ENCODE measurements around the gene THOC7.
A peak's percentile ranks its signal among the peaks of the same experiment; 100 is the strongest.

Gene THOC7

DNA sequence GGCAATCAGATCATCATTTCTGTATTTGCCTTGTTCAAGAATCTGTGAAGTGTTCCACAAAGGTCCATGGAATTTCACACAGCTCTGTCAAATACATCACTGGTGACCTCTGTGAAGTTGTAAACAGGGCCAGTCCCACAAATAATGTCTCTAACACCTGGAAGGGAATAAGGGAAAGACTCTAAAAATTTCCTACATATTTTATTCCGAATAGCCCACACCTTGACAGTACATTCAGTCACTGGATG lies 44.5 kb downstream of the THOC7 start, which contains the start of gene C3orf49:
TSS of gene C3orf49 (plus strand) at position 149 of the 248 bp plus-strand sequence. CDS start 173 bp downstream, outside the sequence.
- no peak for DNase-seq (ENCODE audit: low read depth)
- TF ChIP-seq, protein P1, sequence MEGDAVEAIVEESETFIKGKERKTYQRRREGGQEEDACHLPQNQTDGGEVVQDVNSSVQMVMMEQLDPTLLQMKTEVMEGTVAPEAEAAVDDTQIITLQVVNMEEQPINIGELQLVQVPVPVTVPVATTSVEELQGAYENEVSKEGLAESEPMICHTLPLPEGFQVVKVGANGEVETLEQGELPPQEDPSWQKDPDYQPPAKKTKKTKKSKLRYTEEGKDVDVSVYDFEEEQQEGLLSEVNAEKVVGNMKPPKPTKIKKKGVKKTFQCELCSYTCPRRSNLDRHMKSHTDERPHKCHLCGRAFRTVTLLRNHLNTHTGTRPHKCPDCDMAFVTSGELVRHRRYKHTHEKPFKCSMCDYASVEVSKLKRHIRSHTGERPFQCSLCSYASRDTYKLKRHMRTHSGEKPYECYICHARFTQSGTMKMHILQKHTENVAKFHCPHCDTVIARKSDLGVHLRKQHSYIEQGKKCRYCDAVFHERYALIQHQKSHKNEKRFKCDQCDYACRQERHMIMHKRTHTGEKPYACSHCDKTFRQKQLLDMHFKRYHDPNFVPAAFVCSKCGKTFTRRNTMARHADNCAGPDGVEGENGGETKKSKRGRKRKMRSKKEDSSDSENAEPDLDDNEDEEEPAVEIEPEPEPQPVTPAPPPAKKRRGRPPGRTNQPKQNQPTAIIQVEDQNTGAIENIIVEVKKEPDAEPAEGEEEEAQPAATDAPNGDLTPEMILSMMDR (IDR thresholded peaks at IDR 0.05; ENCODE audit: low read depth, low read length, missing control alignments) = no peak
- H3K4me3 ChIP-seq (ENCODE audit: low read depth, low read length) = no peak within 1 kb of the TSS

DNA sequence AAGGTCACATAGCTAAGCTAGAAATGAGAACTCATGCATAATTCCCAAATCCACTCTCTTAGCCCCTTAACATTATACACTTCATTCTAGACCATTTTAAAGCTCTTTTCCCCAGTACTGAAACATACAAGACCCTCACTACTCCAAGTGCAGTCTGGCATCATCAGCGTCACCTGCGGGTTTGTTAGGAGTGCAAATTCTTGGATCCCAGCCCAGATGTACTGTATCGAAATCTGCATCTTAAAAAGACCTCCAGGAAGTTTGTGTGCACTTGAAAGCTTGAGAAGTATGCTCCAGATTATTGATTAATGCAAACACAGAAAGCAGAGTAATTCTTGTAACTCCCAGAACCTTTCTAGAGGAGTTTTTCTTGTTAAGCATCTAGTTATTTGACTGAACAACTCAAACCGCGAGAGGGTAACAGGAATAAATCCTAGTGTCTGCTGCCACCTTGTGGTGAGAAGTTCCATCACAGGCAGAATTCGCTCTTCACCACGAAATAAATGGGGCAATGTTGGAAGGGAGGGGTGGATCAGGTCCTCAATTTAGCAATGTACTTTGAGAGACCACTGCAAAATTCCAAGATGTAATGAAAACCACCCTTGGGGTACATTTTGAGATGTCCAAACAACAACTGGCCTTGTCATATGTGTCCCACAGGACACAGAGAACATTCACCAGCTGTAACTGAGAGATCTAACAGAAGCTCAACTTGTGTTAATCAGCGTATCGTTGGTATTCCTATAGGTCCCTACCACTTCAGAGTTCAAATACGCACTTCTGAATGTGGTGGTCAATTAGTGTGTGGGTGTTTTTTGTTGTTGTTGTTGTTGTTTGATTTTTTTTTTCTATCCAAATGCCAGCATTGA lies 45.1 kb downstream of the THOC7 start:
- no peak overlapping the region for H3K4me3 ChIP-seq (ENCODE audit: low read depth, low read length)
- peak; percentile 15 for DNase-seq (ENCODE audit: low read depth)
- TF ChIP-seq, protein P1 (IDR thresholded peaks at IDR 0.05; ENCODE audit: low read depth, low read length, missing control alignments) = peak; percentile 69

DNA sequence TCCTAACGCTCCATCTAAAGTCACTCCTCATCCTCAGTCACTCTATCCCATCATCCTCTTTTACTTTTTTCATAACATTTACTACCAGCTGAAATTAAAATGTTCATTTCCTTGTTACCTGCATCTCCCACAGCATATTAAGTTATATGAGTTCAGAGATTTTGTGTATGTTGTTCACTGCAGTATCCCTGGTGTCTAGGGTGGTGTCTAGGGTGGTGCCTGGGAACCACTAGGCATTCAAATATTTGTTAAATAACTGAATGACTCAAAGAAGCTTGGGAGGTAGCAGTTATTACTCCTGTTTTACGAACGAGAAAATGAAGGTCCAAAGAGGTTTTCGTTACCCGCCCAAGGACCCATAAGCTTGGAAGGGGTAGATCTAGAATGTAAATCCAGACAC lies 46.4 kb downstream of the THOC7 start:
- DNase-seq (ENCODE audit: low read depth) = no peak
- H3K4me3 ChIP-seq (ENCODE audit: low read depth, low read length) = no peak overlapping the region
- TF ChIP-seq, protein P1 (IDR thresholded peaks at IDR 0.05; ENCODE audit: low read depth, low read length, missing control alignments) = no peak

DNA sequence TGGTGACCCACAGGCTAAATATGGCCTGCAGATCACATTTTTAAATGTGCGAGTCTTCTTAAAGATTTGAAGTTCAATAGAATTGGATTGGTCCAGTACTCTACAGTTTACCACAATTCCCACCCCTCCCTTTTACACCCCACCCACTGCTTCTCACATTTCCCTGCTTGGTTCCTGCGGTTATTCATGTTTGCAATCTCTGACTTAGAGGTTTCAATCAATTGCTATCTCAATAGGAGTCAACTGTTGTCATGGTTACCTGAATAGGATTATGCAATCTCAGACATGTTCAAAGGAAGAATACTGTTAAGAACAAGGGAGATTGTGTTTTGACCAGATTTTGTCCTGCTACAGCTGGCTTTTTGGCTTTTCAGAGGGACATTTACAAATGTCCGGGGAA lies 49.4 kb downstream of the THOC7 start:
- no peak for DNase-seq (ENCODE audit: low read depth)
- H3K4me3 ChIP-seq (ENCODE audit: low read depth, low read length) = no peak overlapping the region
- TF ChIP-seq, protein P1 (IDR thresholded peaks at IDR 0.05; ENCODE audit: low read depth, low read length, missing control alignments) = no peak

DNA sequence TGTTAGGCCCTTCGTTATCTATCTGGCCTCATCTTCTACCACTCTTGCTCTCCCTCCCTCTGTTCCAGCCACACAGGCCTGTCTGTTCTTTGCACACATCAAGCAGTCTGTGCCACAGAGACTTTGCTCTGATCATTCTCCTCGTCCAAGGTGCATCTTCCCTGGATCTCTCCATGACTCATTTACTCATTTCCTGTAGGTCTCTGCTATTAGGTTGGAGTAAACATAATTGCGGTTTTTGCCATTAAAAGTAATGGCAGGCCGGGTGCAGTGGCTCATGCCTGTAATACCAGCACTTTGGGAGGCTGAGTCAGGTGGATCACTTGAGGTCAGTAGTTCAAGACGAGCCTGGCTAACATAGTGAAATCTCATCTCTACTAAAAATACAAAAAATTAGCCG lies 54.0 kb downstream of the THOC7 start:
- no peak overlapping the region for H3K4me3 ChIP-seq (ENCODE audit: low read depth, low read length)
- TF ChIP-seq, protein P1 (IDR thresholded peaks at IDR 0.05; ENCODE audit: low read depth, low read length, missing control alignments) = no peak
- DNase-seq (ENCODE audit: low read depth) = no peak

DNA sequence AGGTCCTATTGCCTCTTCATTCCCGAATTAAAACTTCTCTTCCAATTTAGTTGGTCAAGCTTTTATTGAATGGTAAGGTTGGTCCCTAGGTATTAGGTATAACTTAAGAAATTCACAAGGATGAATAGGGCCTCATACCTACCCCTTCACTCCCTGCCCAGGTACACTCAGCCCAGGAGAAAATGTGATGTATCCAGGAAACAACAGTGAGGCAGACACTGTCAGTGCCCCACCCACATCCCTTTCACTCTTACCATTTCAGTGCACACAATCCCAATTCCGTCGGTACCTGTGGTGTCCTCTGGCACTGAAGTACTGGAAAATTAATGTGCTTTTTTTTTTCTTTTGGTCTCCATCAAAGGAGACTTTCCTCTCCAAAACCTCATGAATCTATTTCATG lies 55.0 kb downstream of the THOC7 start:
- DNase-seq (ENCODE audit: low read depth) = no peak
- TF ChIP-seq, protein P1 (IDR thresholded peaks at IDR 0.05; ENCODE audit: low read depth, low read length, missing control alignments) = no peak
- H3K4me3 ChIP-seq (ENCODE audit: low read depth, low read length) = no peak overlapping the region

All from GM12864 (cell line).